LNCaP clone FGC (cell line): ENCODE data around the gene STAB2.

Experiments used
- DNase-seq: peaks from one replicate; pipeline ENCODE4 v3.0.0-alpha.2; 2011; ENCODE audit warnings: low read depth
- H3K4me3 ChIP-seq: 2 replicates; pipeline ENCODE4 v1.5.1; 2011; ENCODE audit warnings: mild to moderate bottlenecking, low read depth, low read length, control low read depth
- TF ChIP-seq, protein P1 (sequence below): IDR thresholded peaks from 2 replicates; pipeline ENCODE4 v1.5.1; 2012; ENCODE audit warnings: mild to moderate bottlenecking; ENCODE audit not compliant: control insufficient read depth, insufficient read depth; ENCODE audit errors: extremely low read depth

The STAB2 gene

DNA sequence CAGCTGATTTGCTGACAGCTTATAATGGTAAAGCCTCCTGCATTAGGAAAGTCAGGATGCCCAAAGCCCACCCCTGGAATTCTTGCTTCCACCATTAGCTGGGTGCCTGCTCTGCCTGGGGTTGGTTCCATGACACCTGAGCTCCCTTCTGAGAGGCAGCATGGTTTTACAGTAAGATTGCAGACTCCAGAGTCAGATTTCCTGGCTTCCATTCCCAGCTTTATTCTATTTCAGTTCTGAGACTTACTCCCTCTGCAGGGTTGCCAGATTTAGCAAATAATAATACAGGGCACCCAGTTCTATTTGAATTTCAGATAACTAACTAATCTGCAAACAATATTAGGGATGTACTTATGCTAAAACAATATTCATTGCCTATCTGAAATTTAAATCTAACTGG, 12.2 kb downstream of the STAB2 start:
- no peak overlapping the region for H3K4me3 ChIP-seq
- TF ChIP-seq, protein P1, sequence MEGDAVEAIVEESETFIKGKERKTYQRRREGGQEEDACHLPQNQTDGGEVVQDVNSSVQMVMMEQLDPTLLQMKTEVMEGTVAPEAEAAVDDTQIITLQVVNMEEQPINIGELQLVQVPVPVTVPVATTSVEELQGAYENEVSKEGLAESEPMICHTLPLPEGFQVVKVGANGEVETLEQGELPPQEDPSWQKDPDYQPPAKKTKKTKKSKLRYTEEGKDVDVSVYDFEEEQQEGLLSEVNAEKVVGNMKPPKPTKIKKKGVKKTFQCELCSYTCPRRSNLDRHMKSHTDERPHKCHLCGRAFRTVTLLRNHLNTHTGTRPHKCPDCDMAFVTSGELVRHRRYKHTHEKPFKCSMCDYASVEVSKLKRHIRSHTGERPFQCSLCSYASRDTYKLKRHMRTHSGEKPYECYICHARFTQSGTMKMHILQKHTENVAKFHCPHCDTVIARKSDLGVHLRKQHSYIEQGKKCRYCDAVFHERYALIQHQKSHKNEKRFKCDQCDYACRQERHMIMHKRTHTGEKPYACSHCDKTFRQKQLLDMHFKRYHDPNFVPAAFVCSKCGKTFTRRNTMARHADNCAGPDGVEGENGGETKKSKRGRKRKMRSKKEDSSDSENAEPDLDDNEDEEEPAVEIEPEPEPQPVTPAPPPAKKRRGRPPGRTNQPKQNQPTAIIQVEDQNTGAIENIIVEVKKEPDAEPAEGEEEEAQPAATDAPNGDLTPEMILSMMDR: no peak
- DNase-seq: no peak

DNA sequence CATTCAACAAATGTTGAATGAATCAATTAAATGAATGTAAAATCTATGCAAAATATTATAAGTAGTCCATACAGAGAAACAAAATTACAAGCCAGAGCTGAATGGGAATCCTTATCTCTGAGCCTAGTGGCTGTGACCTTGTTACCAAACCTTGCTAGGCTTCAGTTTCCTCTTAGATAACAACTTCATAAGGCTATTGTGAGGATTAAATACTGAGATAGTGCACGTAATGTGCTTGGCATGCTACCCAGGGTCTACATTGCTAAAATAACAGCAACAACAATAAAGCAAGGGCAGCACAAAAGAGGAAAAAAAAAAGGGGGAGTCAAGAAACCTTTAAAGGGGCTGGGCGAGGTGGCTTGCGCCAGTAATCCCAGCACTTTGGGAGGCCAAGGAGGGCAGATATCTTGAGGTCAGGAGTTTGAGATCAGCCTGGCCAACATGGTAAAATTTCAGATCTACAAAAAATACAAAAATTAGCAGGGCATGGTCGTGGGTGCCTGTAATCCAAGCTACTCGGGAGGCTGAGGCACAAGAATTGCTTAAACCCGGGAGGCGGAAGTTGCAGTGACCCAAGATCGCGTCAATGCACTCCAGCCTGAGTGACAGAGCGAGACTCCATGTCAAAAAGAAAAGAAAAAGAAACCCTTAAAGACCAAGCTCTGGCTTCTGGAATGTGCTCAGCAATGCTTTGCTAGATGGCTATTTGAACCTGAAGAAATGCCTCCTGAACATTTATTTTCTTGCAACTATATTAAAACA, 14.1 kb downstream of the STAB2 start:
- DNase-seq: no peak
- TF ChIP-seq, protein P1: no peak
- no peak overlapping the region for H3K4me3 ChIP-seq

DNA sequence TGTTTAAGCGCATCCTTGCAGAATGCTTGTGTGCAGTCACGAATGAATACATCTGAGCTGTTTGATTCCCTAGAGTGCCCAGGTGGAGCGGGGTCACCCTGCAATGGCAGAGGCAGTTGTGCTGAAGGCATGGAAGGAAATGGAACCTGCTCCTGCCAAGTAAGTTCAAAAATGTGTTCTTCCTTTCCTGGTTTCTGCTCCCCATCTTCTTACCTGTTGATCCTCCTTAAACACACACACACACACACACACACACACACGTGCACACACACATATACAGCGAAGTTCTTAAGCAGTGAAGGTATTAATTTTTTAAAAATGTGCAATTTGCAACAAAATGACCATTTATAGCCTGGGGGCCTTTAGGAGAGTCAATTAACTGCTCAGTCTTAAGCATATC, 33.3 kb downstream of the STAB2 start:
- TF ChIP-seq, protein P1: no peak
- no peak overlapping the region for H3K4me3 ChIP-seq
- no peak for DNase-seq

DNA sequence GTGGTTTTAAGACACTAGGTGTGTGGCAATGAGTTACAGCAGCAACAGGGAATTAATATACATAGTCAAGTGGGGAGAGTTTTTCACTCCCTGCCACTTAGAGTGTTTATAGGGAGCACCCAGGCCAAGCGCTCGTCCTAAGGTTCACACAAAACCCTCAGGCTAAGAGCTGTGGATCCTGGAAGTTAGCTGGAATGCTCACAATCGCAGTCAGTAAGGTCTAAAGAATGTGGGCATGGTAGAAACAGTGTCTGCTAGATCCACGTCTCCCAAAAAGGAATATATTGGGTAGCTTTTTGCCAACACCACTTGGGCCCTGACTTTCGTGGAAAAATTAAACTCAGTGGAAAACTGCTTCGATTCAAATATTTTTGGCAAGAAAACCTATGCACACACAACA, 36.6 kb downstream of the STAB2 start:
- no peak overlapping the region for H3K4me3 ChIP-seq
- DNase-seq: no peak
- TF ChIP-seq, protein P1: no peak

DNA sequence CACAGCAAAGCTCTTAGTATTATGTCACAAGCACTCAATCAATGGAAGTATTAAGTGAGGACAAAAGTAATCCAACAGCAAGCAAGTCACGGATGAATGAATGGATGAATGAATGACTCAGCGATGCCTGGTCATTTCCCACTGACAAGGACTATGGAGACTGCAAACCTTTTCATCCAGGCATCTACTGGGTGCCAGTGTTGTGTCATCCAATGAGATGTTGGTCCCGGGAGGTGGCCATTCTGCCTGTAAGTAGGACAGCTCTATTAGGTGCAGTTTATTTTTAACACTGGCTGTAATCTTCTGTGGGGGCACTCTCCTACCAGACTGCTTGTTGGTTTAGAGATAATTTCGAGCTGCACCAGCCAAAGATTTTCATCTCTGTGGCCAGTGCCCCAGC, 39.4 kb downstream of the STAB2 start:
- peak; percentile 17 for DNase-seq
- H3K4me3 ChIP-seq: no peak overlapping the region
- TF ChIP-seq, protein P1: peak; percentile 62

DNA sequence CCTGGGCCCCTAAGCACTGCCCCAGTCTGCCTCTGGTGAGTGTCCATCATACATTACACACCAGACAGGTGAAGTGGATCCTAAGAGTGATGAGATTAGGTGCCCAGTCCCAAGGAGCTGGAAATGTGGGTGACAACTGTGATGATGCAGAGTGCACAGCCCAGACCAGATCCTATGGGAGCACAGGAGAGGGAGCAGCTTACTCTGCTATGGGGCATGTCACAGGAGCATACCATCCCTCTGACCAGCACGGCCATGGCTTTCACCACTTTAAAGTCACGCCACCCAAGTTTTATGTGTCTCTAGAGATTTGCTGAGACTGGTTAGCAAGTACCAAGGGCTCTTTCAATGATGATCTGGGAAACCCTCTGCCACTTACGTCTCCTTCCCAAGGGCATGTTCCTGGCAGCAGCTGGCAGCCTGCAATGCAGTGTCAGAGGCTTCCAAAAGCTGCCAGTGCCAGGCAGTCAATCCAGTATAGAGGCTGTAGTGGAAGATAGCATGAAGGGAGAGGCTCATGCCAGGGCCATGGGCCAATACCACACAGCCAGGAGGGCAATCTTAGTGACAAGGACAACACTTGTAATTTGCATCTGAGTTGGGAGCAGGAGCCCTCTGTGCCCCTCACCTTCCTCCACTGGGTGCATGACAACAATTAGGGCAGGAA, 40.2 kb downstream of the STAB2 start:
- no peak for DNase-seq
- TF ChIP-seq, protein P1: no peak
- H3K4me3 ChIP-seq: no peak overlapping the region

DNA sequence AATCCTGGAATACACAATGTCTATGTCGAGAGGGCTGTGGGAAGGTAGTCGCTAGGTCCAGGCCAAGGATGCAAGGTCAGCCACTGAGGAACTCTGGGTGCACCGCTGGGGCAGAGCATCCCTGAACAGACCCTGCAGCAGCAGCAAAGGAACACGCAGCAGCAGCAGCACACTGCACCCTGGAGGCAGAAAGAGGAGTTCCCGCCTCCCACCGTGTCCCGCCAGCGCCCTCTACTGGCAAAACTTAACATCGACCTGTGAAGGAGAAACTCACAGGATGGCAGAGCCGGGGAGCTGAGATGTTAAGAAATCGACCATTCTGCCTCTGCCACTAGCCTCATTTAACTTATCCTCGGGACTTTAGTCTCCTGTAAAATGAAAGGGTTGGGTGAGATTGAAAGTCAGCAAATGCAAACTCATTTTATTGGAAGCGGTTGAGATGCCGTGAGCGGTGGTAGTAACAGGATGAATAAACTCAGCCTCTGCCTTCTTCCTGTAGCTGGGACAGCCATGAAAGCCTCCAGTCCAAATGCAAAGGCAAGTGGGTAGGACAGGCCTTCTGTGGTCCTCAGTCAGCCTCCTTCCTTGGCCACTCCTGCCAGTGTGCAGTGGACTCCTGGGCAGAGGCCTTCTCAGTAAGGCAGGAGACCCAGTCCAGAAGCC, 45.6 kb downstream of the STAB2 start:
- TF ChIP-seq, protein P1: peak; percentile 97
- no peak overlapping the region for H3K4me3 ChIP-seq

More for the DNA sequence above, 45.6 kb downstream of the STAB2 start:
- DNase-seq: no peak
